HepG2 (cell line): ENCODE results near the gene METTL14. TPM values are rescaled to one million over a fixed set of nuclear protein-coding genes. Genes with fewer than 3 reads are reported as not detected.

Experiments used
- IRF9 ChIP-seq: sonication (generic); formaldehyde crosslinking; IDR thresholded peaks from 2 replicates; pipeline ENCODE4 v1.8.0; 2022; ENCODE audit warnings: missing genetic modification reagents, mild to moderate bottlenecking, borderline replicate concordance
- THAP9 ChIP-seq: sonication (generic); formaldehyde crosslinking; IDR thresholded peaks from 2 replicates; pipeline ENCODE4; 2020; ENCODE audit warnings: missing genetic modification reagents, mild to moderate bottlenecking, borderline replicate concordance
- TMF1 ChIP-seq: sonication (generic); formaldehyde crosslinking; IDR thresholded peaks from 2 replicates; pipeline ENCODE4 v1.8.1; 2022; ENCODE audit warnings: low read depth, missing genetic modification reagents
- ZBTB46 ChIP-seq: sonication (generic); formaldehyde crosslinking; IDR thresholded peaks from 2 replicates; pipeline ENCODE4 v1.4.0; 2020; ENCODE audit warnings: mild to moderate bottlenecking, missing genetic modification reagents, borderline replicate concordance
- ZNF205 ChIP-seq: IDR thresholded peaks from 2 replicates; pipeline ENCODE4 v1.6.1; 2018; ENCODE audit warnings: missing biosample characterization, missing genetic modification reagents
- ZNF30 ChIP-seq: sonication (generic); formaldehyde crosslinking; IDR thresholded peaks from 2 replicates; pipeline ENCODE4 v1.5.0; 2020; ENCODE audit warnings: mild to moderate bottlenecking, missing genetic modification reagents
- ZNF605 ChIP-seq: sonication (generic); formaldehyde crosslinking; IDR thresholded peaks from 2 replicates; pipeline ENCODE4 v1.8.0; 2022; ENCODE audit warnings: mild to moderate bottlenecking, missing genetic modification reagents
- ZNF614 ChIP-seq: IDR thresholded peaks from 2 replicates; pipeline ENCODE4 v1.6.1; 2018; ENCODE audit warnings: missing biosample characterization, missing genetic modification reagents, inconsistent platforms, borderline replicate concordance
- ZNF761 ChIP-seq: sonication (generic); formaldehyde crosslinking; conservative IDR thresholded peaks from 2 replicates; pipeline ENCODE4 v1.4.0; 2020; ENCODE audit warnings: mild to moderate bottlenecking, missing genetic modification reagents
- polyA plus RNA-seq, 8 experiments: library from polyadenylated mRNA; depleted of rRNA in 3 of 8; stranded (reverse) in 7 of 8; unstranded in 1 of 8; fragments of >200 nt; fragmentation: Illumina TruSeq in 4 of 8; extraction: Trizol in 4 of 8; gene quantifications; 2 replicates each; pipeline versions ENCODE4 v1.2.1 to v1.2.3, GENCODE V29; 2011 to 2016; ENCODE audit warnings: low read depth in 4 of 8, missing spikeins in 1 of 8, mixed read lengths in 1 of 8; ENCODE audit not compliant: insufficient read depth in 1 of 8
- total RNA-seq, 5 experiments: library from RNA; depleted of rRNA; stranded (reverse); fragments of >200 nt; fragmentation: Illumina TruSeq; extraction: Trizol; gene quantifications; 2 replicates each; pipeline ENCODE4 v1.2.3, GENCODE V29; 2016; ENCODE audit warnings: low read depth in 1 of 5
- TF ChIP-seq, protein P1 (sequence below): sonication (generic); formaldehyde crosslinking; IDR thresholded peaks from 2 replicates; pipeline ENCODE4 v1.4.0; 2020; ENCODE audit warnings: missing genetic modification reagents
- TF ChIP-seq, protein P2 (sequence below): sonication (generic); formaldehyde crosslinking; IDR thresholded peaks from 2 replicates; pipeline ENCODE4 v1.5.1; 2020; ENCODE audit warnings: missing genetic modification reagents, mild to moderate bottlenecking, borderline replicate concordance

METTL14 gene
- total and polyA plus RNA-seq, 2 of the 13 experiments (the other 11 are each of a cell fraction or from before 2014, with no cell fraction given), result 11.6 to 44.9 TPM

GRCh38 chr4:118684873-118685811, at the start of gene METTL14 (continued):
- TF ChIP-seq, protein P1, sequence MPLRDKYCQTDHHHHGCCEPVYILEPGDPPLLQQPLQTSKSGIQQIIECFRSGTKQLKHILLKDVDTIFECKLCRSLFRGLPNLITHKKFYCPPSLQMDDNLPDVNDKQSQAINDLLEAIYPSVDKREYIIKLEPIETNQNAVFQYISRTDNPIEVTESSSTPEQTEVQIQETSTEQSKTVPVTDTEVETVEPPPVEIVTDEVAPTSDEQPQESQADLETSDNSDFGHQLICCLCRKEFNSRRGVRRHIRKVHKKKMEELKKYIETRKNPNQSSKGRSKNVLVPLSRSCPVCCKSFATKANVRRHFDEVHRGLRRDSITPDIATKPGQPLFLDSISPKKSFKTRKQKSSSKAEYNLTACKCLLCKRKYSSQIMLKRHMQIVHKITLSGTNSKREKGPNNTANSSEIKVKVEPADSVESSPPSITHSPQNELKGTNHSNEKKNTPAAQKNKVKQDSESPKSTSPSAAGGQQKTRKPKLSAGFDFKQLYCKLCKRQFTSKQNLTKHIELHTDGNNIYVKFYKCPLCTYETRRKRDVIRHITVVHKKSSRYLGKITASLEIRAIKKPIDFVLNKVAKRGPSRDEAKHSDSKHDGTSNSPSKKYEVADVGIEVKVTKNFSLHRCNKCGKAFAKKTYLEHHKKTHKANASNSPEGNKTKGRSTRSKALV (CRISPR knock-in tag), result peak; percentile 71; the same call in 1 of the 2 replicates
- TF ChIP-seq, protein P2, sequence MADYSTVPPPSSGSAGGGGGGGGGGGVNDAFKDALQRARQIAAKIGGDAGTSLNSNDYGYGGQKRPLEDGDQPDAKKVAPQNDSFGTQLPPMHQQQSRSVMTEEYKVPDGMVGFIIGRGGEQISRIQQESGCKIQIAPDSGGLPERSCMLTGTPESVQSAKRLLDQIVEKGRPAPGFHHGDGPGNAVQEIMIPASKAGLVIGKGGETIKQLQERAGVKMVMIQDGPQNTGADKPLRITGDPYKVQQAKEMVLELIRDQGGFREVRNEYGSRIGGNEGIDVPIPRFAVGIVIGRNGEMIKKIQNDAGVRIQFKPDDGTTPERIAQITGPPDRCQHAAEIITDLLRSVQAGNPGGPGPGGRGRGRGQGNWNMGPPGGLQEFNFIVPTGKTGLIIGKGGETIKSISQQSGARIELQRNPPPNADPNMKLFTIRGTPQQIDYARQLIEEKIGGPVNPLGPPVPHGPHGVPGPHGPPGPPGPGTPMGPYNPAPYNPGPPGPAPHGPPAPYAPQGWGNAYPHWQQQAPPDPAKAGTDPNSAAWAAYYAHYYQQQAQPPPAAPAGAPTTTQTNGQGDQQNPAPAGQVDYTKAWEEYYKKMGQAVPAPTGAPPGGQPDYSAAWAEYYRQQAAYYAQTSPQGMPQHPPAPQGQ (CRISPR knock-in tag), result no peak
- TF ChIP-seq ZNF614 (CRISPR knock-in tag) (peak; percentile 71; the same call in 1 of the 2 replicates), ZNF205 (CRISPR knock-in tag) (no peak), ZNF30 (CRISPR knock-in tag) (no peak), ZNF761 (CRISPR knock-in tag) (no peak), IRF9 (no peak), TMF1 (CRISPR knock-in tag) (no peak), ZNF605 (CRISPR knock-in tag) (peak; percentile 92), THAP9 (CRISPR knock-in tag) (peak; percentile 68; the same call in 1 of the 2 replicates), ZBTB46 (no peak)
